GM21515 (cell line): ENCODE data around the gene FAAP20.

Experiments used
- ATAC-seq: cut with Tn5 transposase; IDR thresholded peaks from one replicate; pipeline ENCODE4 v1.9.1; 2021; ENCODE audit not compliant: unreplicated experiment

The FAAP20 gene

GRCh38 chr1:2197707-2198165 is 3.2 kb upstream of the FAAP20 start:
- no peak for ATAC-seq

GRCh38 chr1:2196901-2197638 is 2.5 kb upstream of the FAAP20 start:
- no peak for ATAC-seq

- no peak for ATAC-seq
Measured at GRCh38 chr1:2195785-2196184, 1.2 kb upstream of the FAAP20 start.

DNA sequence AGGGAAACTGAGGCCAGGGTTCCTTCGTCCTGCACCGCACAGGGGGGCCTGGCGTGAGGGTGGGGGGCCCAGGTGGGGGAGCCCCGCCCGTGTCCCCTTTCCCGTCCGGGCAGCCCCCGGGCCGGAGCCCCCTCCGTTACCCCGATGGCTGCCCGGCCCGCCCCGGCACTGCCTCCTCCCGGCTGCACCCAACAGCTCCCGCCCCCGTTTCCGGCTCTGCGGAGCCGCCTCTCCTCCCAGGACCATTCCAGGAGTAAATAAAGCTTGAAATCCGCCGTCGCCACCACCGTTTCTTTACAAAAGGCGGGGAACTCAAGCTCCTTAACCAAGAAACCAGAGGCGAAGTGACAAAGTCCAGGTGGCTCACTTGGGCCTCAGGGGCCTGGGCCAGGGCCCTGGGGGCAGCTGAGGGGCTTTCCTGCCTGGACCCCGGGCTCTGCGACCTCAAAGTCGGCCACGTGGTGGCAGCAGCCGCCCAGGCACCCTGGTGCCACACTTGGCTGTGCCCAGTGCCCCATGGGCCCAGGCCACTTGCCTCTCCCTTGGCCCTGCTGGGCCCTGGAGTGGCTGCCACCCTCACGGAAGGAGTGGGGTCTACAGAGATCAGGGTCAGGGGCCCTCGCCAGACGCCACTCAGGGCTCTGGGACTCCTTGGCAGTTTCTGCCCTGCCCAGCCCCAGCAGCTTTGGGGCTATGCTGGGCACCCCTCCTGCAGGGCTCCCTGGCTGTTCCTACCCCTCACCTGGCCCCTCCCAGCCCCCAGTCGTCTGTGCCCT is 514 bp upstream of the FAAP20 start:
- peak; percentile 54 for ATAC-seq

GRCh38 chr1:2193514-2194281 is 874 bp downstream of the FAAP20 start:
- ATAC-seq = no peak

GRCh38 chr1:2192031-2192995 is 2.3 kb downstream of the FAAP20 start:
- ATAC-seq = no peak

GRCh38 chr1:2190491-2190976 is 4.0 kb downstream of the FAAP20 start:
- ATAC-seq = no peak

GRCh38 chr1:2189459-2190425 is 4.8 kb downstream of the FAAP20 start:
- ATAC-seq = peak; percentile 72

GRCh38 chr1:2188336-2188735 is 6.2 kb downstream of the FAAP20 start:
- ATAC-seq = no peak

GRCh38 chr1:2187619-2188018 is 7.0 kb downstream of the FAAP20 start:
- ATAC-seq = no peak

DNA sequence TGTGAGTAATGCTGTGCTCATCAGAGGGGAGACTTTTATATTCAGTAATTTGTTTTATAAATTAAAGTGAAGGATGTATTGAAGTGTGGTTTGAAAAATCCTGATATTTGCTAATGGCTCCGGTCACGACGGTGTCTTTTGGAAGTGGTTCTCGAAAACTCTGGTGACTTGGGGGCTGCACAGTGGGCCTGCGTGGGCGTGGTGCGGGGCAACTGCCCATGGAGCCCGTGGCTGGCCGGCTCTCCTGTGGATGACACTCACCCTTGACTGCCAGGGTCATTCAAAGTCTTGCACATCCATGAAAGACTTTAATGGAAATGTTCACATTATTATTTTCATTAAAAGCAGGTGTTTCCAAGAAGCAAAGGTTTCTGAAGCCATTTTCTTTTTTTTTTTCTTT is 7.7 kb downstream of the FAAP20 start:
- no peak for ATAC-seq

- ATAC-seq = no peak
Measured at GRCh38 chr1:2185880-2186855, 8.4 kb downstream of the FAAP20 start.

- ATAC-seq = no peak
Measured at GRCh38 chr1:2184934-2185333, 9.6 kb downstream of the FAAP20 start.

- ATAC-seq = no peak
Measured at GRCh38 chr1:2184531-2184930, 10.0 kb downstream of the FAAP20 start.

- no peak for ATAC-seq
Measured at GRCh38 chr1:2183937-2184334, 10.6 kb downstream of the FAAP20 start.

GRCh38 chr1:2182376-2182775 is 12.2 kb downstream of the FAAP20 start:
- ATAC-seq = no peak

GRCh38 chr1:2181752-2182151 is 12.8 kb downstream of the FAAP20 start:
- no peak for ATAC-seq

- ATAC-seq = no peak
Measured at GRCh38 chr1:2181271-2181670, 13.3 kb downstream of the FAAP20 start.
